ENCODE measurements around the gene NAB1.

NAB1 gene

DNA sequence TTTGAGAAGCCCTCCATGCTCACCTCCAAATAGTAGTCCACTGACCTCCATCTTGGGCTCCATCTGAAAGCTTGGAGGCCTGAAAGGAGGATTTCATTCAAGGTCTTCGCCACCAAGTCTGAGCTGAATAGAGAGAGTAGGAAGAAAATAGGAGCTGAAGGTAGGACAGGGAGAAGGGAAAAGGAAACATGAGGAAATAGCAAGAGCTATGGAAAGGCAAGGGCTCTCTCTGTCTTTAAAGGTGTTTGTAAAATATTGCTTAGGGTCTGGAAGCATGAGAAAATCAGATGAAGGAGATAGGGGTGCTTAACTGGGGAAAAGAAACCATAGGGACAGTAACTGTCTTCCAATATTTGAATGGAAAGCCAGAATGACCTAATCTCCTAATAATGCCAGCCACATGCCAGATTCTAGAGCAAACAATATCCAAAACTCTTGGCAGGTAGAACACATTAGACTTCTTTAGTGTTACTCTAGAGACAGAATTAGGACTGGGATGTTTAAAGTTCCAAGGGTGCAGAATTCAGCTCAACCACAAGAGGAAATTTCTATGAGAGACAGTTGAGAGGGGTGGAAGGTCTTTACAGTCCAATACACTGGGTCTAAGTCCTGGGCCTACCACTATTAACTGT is 67.4 kb downstream of the NAB1 start:
- DNase-seq (ENCODE audit: low read depth): no peak

- DNase-seq (ENCODE audit: low read depth): no peak
These were observed 68.4 kb downstream of the NAB1 start for GRCh38 chr2:190717306-190717705.

DNA sequence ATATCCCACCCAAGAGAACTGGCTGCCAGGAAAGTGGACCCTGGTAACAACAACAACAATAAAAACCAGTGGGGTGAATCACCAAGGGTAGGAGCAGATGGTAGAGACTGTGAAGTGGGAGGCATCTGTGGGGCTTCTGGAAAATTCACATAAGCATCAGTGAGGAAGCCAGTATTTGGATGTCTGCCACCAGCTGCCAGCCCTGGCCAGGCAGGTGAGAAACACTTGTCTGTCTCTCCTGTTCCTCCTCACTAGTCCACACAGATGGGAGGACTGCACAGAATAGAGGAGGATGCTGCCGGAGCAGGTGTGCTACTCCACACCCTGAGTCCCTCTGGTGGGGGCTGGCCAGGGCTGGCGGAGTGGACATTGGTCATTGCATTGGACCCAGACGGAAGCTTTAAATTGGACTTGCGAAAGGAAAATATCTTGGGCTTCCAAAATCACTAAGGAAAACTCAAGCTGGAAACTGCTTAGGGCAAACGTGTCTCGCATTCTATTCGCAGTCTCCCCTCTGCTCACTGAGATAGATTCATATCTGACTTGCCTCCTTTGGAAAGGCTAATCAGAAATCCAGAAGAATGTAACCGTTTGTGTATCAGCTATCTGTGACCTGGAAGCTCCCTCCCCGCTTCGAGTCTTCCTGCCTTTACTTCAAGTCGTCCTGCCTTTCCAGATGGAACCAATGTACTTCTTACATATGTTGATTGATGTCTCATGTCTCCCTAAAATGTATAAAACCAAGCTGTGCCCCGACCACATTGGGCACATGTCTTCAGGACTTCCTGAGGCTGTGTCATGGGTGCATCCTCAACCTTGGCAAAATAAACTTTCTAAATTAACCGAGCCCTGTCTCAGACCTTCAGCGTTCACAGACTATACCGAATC is 69.1 kb downstream of the NAB1 start:
- DNase-seq (ENCODE audit: low read depth): no peak

DNA sequence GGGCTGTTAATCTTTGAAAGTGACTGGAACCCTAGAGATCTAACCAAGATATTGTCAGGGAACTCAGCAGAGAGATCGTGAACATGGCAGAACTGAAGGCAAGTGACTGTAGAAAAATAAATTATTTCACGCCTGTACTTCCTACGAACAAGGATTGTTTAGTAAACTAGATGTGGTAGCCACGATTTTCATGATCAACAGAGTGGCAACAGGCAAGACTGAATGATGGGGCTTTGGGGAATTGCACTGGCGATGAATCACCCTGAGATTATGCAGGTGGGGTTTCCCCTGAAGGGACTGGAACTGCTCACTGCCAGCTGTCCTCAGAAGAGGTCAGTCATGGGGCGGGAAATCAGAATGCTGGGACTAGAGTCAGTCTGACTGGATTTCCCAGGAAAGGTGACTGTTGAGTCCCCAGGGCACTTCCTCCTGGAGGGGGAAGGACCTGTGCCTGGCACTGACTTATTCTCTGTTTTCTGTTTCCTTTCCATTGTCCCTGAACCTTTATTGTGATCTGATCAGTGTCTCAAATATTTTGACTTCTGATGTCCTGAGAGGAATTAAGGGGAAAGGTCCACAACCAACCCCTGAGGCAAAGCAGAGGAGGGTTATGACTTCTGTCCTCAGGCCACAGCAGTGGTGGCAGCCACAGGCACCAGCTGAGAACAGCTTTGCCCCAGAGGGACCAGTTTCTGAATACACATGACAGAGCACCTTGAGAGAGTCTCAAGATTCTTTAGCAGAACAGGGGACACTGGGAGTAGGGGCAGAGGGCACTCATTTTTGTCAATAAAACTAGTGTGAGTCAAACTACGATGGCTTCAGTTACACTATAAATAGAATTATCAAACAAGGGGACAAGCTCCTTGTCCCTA is 70.0 kb downstream of the NAB1 start:
- peak; percentile 46 for DNase-seq (ENCODE audit: low read depth)

- DNase-seq (ENCODE audit: low read depth): no peak
These were observed 71.4 kb downstream of the NAB1 start for GRCh38 chr2:190720276-190720675.

DNA sequence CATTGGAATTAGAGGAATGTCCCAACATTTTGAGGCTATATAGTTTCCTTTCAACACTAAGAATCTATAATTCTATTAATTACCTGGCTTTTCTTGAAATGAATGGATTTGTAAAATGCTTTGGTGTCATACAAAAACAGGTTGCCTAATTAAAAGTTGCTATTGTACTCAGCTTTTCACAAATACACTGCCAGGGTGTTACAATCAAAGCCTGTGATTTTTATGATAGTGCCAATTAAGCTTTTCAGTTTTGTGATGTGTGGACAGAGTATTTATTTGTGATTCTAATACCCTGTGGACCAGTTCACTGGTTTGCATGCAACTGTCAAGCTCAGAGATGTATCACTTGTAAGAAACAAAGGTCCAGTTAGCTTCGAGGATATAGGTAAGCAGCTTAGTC is 71.8 kb downstream of the NAB1 start:
- no peak for DNase-seq (ENCODE audit: low read depth)

- no peak for DNase-seq (ENCODE audit: low read depth)
These were observed 73.3 kb downstream of the NAB1 start for GRCh38 chr2:190722061-190722759.

DNA sequence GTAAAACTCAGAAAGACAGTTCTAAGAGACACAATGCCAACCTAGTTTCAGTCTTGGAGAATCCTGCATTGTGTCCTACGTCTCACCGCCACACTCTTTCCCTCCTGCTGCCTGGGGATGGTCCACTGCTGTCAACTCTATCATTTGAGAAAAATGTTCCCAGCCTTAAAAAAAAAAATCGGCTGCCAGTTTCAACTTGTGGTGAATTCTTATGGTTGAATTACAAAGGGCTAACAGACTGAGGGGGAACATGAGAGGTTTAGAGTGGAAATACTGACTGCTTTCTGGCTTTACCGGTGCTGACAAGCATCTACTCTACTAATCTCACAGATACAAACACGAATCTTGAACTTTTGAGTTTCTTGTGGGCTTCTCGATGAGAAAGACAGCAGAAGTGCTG is 74.0 kb downstream of the NAB1 start:
- DNase-seq (ENCODE audit: low read depth): no peak

DNA sequence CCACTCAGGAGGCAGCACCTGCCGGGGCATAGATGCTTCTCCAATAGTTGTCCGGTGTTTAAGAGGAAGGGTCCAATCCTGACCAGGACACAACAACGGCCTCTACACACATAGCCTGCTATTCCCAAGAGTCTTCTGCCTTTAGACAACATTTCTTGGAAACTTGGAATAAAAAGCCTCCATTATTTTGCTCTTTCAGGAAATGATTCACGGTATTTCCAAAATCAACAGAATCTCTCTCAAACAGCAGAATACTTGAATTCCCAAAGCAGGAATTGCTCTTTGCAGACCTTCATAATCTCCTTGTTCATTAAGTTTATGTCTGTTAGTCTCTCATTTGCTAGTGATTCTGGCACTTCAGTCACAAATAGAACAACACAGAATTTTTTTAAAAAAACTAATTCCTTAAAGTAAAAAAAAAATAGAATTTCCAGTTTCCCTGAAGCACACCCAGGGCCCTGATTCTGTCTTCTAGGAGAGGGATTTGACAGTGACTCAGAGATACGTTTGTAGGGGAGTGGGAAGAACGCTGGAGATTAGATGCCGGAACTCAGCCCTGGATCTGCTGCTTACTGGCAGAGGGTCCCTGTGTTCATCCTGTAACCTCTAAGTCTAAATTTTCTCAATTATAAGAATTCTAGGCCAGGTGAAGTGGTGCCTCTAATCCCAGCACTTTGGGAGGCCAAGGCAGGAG is 74.7 kb downstream of the NAB1 start:
- DNase-seq (ENCODE audit: low read depth): no peak

- DNase-seq (ENCODE audit: low read depth): no peak
These were observed 77.4 kb downstream of the NAB1 start for GRCh38 chr2:190726255-190726654.

GRCh38 chr2:190736355-190736754 is 87.5 kb downstream of the NAB1 start:
- DNase-seq (ENCODE audit: low read depth): no peak

DNA sequence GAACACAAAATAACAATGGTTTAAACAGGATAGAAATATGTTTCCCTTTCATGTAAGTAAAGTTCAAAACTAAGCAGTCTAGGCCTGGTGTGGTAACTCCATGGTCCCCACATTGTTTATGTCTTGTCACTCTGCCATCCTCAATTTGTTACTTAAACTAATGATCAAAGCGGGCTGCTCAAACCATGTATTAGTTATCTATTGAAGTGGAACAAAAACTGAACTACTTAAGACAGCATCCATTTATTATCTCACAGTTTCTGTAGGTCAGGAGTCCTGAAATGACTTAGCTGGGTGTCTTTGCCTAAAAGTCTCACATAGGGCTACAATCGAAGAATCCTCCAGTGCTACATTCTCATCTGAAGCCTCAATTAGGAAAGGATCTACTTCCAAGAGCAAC is 91.6 kb downstream of the NAB1 start:
- DNase-seq (ENCODE audit: low read depth): no peak

Data from stimulated activated CD8-positive, alpha-beta memory T cell treated with anti-CD3 and anti-CD28 coated beads, Interleukin-4, amount 100 ng/mL, for 24 hours (primary cell).